ENCODE data around the gene ANKRD33B. TPM values are rescaled to one million over a fixed set of nuclear protein-coding genes. Genes with fewer than 3 reads are reported as not detected.
"Not testable (repeated sequence)": the region's sequence is repeated elsewhere in the genome, so short reads cannot be mapped to it uniquely, and the experiment has no call there.

The ANKRD33B gene
- total RNA-seq, 1 donor from 2014 or later, result 2.2 TPM

DNA sequence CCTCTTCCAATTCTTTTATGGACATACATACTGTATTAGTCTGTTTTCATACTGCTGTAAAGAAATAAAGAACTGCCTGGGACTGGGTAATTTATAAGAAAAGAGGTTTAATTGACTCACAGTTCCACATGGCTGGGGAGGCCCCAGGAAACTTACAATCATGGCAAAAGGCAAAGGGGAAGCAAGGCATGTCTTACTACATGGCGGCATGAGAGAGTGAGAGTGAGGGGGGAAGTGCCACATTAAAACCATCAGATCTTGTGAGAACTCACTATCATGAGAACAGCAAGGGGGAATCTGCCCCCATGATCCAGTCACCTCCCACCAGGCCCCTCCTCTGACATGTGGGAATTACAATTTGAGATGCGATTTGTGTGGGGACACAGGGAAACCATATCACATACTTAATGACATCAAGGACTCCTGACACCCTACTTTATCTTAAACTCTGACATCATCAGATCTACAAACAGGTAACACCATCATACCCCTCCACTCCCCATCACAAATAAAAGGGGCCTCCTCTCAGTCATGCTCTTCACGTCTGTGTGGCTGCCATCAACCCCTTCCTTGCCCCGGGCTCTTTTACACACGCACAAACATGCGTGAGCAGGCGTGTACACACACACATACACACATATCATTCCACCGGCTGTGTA, 9.7 kb downstream of the ANKRD33B start:
- no peaks in the 10 kb centered on the region for H4K20me1 ChIP-seq (ENCODE audit: low read depth)
- H3K79me2 ChIP-seq (ENCODE audit: low read depth), result no peaks in the 10 kb centered on the region
- Mint-ChIP-seq H3K4me1 (peaks cover 6% of the 10 kb centered on the region), H3K9me3 (no peaks in the 10 kb centered on the region), H3K36me3 (no peaks in the 10 kb centered on the region), H3K27ac (no peak overlapping the region), H3K4me3 (no peak overlapping the region), H3K27me3 (ENCODE audit: insufficient read depth, low read depth) (no peaks in the 10 kb centered on the region)
- no peaks in the 10 kb centered on the region for H3K9me3 ChIP-seq (ENCODE audit: low read depth)
- H3K4me1 ChIP-seq, result no peaks in the 10 kb centered on the region
- H3K4me3 ChIP-seq, result no peak overlapping the region
- no peak overlapping the region for H2AFZ ChIP-seq (replicated peaks)
- H3F3A ChIP-seq (ENCODE audit: low read depth), result no peaks in the 10 kb centered on the region
- H3K4me2 ChIP-seq, result no peak overlapping the region
- no peak overlapping the region for H3K9ac ChIP-seq
- H3K27me3 ChIP-seq, result peaks cover 6% of the 10 kb centered on the region
- no peaks in the 10 kb centered on the region for H3K36me3 ChIP-seq
- TF ChIP-seq, protein P1, sequence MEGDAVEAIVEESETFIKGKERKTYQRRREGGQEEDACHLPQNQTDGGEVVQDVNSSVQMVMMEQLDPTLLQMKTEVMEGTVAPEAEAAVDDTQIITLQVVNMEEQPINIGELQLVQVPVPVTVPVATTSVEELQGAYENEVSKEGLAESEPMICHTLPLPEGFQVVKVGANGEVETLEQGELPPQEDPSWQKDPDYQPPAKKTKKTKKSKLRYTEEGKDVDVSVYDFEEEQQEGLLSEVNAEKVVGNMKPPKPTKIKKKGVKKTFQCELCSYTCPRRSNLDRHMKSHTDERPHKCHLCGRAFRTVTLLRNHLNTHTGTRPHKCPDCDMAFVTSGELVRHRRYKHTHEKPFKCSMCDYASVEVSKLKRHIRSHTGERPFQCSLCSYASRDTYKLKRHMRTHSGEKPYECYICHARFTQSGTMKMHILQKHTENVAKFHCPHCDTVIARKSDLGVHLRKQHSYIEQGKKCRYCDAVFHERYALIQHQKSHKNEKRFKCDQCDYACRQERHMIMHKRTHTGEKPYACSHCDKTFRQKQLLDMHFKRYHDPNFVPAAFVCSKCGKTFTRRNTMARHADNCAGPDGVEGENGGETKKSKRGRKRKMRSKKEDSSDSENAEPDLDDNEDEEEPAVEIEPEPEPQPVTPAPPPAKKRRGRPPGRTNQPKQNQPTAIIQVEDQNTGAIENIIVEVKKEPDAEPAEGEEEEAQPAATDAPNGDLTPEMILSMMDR (IDR thresholded peaks at IDR 0.05), result no peak
- no peak for TF ChIP-seq EZH2phosphoT487 (IDR thresholded peaks at IDR 0.05)
- TF ChIP-seq EZH2 (IDR thresholded peaks at IDR 0.05), result no peak
- no peak overlapping the region for H3K27ac ChIP-seq
- no peak for DNase-seq (ENCODE audit: low spot score)

- not testable (repeated sequence) for H3K4me1 Mint-ChIP-seq, H3K4me1 ChIP-seq
These were observed 11.0 kb downstream of the ANKRD33B start for GRCh38 chr5:10574879-10575278.

DNA sequence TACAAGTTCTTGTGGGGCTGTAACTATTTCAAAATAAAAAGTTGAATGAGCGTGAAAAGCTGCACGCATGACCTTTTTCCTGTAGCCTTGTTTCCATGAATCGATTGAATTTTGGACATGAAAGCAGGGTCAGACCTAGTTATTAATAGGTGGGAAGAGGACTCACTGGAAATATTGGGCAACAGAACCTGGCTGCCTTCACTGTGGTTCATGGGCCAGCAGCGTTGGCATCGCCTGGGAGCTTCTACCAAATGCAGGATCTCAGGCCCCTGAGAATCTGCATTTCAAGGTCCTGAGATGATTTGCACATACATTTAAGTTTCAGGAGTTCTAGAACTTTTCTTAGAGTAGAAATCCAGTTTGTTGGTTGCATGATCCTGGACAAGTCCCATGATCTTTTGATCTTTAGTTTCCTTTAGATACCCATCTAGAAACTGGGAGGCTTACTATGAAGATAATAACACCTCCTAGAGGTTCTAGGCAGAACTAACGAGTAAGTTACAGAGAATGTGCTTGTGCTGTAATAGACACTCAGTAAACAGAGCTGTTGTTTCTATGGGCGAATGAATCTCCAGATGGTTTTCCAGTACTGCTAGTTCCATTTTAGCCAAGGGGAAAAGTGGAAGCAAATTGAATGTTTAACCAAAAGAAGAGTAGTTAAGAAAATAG, 12.4 kb downstream of the ANKRD33B start:
- H3K9ac ChIP-seq, result no peak overlapping the region
- no peaks in the 10 kb centered on the region for H3K27me3 ChIP-seq
- H2AFZ ChIP-seq (replicated peaks), result no peak overlapping the region
- H3K4me1 Mint-ChIP-seq, result peaks cover 6% of the 10 kb centered on the region
- no peaks in the 10 kb centered on the region for H3K79me2 ChIP-seq (ENCODE audit: low read depth)
- no peak for DNase-seq (ENCODE audit: low spot score)
- H3F3A ChIP-seq (ENCODE audit: low read depth), result no peaks in the 10 kb centered on the region
- no peaks in the 10 kb centered on the region for H4K20me1 ChIP-seq (ENCODE audit: low read depth)
- no peaks in the 10 kb centered on the region for H3K27me3 Mint-ChIP-seq (ENCODE audit: insufficient read depth, low read depth)
- H3K36me3 Mint-ChIP-seq, result no peaks in the 10 kb centered on the region
- no peak overlapping the region for H3K4me2 ChIP-seq
- no peak overlapping the region for H3K27ac Mint-ChIP-seq
- no peak overlapping the region for H3K27ac ChIP-seq
- no peaks in the 10 kb centered on the region for H3K9me3 Mint-ChIP-seq
- TF ChIP-seq EZH2 (IDR thresholded peaks at IDR 0.05) (no peak), EZH2phosphoT487 (IDR thresholded peaks at IDR 0.05) (no peak)
- TF ChIP-seq, protein P1 (IDR thresholded peaks at IDR 0.05), result no peak
- H3K4me3 ChIP-seq, result no peak overlapping the region
- no peaks in the 10 kb centered on the region for H3K4me1 ChIP-seq
- no peaks in the 10 kb centered on the region for H3K9me3 ChIP-seq (ENCODE audit: low read depth)
- no peaks in the 10 kb centered on the region for H3K36me3 ChIP-seq
- H3K4me3 Mint-ChIP-seq, result no peak overlapping the region

More at GRCh38 chr5:10574879-10575278, 11.0 kb downstream of the ANKRD33B start:
- not testable (repeated sequence) for H2AFZ ChIP-seq (replicated peaks); H3K9me3 ChIP-seq (ENCODE audit: low read depth); H3K9ac ChIP-seq; H3K4me2 ChIP-seq; H3K9me3 Mint-ChIP-seq; H3K4me3 ChIP-seq; H3K27me3 ChIP-seq; H3K27ac ChIP-seq; H3K36me3 Mint-ChIP-seq; H3K27ac Mint-ChIP-seq; H3K36me3 ChIP-seq; H3K4me3 Mint-ChIP-seq; H3K79me2 ChIP-seq (ENCODE audit: low read depth); H3F3A ChIP-seq (ENCODE audit: low read depth); DNase-seq (ENCODE audit: low spot score); H4K20me1 ChIP-seq (ENCODE audit: low read depth); H3K27me3 Mint-ChIP-seq (ENCODE audit: insufficient read depth, low read depth)

- no peak for DNase-seq (ENCODE audit: low spot score)
- TF ChIP-seq EZH2phosphoT487 (IDR thresholded peaks at IDR 0.05), result no peak
- no peaks in the 10 kb centered on the region for H3K9me3 ChIP-seq (ENCODE audit: low read depth)
- no peak overlapping the region for H3K4me2 ChIP-seq
- H3K4me3 Mint-ChIP-seq, result no peak overlapping the region
- H2AFZ ChIP-seq (replicated peaks), result no peak overlapping the region
- no peak overlapping the region for H3K27ac Mint-ChIP-seq
- no peaks in the 10 kb centered on the region for H3F3A ChIP-seq (ENCODE audit: low read depth)
- peaks cover 2% of the 10 kb centered on the region for H3K36me3 Mint-ChIP-seq
- no peak overlapping the region for H3K9ac ChIP-seq
- H3K27me3 ChIP-seq, result no peaks in the 10 kb centered on the region
- no peak overlapping the region for H3K4me3 ChIP-seq
- H3K36me3 ChIP-seq, result no peaks in the 10 kb centered on the region
- no peaks in the 10 kb centered on the region for H3K27me3 Mint-ChIP-seq (ENCODE audit: insufficient read depth, low read depth)
- H3K4me1 ChIP-seq, result no peaks in the 10 kb centered on the region
- H3K4me1 Mint-ChIP-seq, result peaks cover 6% of the 10 kb centered on the region
- no peaks in the 10 kb centered on the region for H3K79me2 ChIP-seq (ENCODE audit: low read depth)
- peaks cover 5% of the 10 kb centered on the region for H3K9me3 Mint-ChIP-seq
- no peaks in the 10 kb centered on the region for H4K20me1 ChIP-seq (ENCODE audit: low read depth)
- no peak overlapping the region for H3K27ac ChIP-seq
These were observed 12.9 kb downstream of the ANKRD33B start for GRCh38 chr5:10576790-10577189.

All from neural progenitor cell (in vitro differentiated cells).